ENCODE results near the gene PLSCR4. TPM values are rescaled to one million over a fixed set of nuclear protein-coding genes. Genes with fewer than 3 reads are reported as not detected.

Gene PLSCR4
- total RNA-seq, 2 donors from 2014 or later, result 19.4 to 28.5 TPM

- H3K4me1 ChIP-seq, result peaks cover 24% of the 10 kb centered on the region
- no peaks in the 10 kb centered on the region for H3K36me3 ChIP-seq (replicated peaks in 1 of 2; ENCODE audit: insufficient read depth in 1 of 2, low read depth in 2 of 2)
- no peak for DNase-seq
- ATAC-seq, result no peak
- no peak overlapping the region for H3K4me3 ChIP-seq
- TF ChIP-seq CTCF (IDR thresholded peaks at IDR 0.05), result no peak
- no peak for TF ChIP-seq POLR2A (IDR thresholded peaks at IDR 0.05)
- H3K27me3 ChIP-seq, result no peaks in the 10 kb centered on the region
- H3K27ac ChIP-seq, result peak overlapping the region in 1 of 4 donors; percentile 79
- intact Hi-C loops (cut with DNase I), result no loop called here
- no peaks in the 10 kb centered on the region for H3K9me3 ChIP-seq
Observed at GRCh38 chr3:146221276-146221675, 29.6 kb downstream of the PLSCR4 start.

- H3K4me1 ChIP-seq, result peaks cover 24% of the 10 kb centered on the region
- no peaks in the 10 kb centered on the region for H3K9me3 ChIP-seq
- H3K4me3 ChIP-seq, result no peak overlapping the region
- intact Hi-C loops (cut with DNase I), result loop anchor here (10.0 kb wide), 1 partner anchor 106 kb away; no protein-coding TSS in a partner anchor
- TF ChIP-seq CTCF (IDR thresholded peaks at IDR 0.05) (peak; percentile 63 to 78 (median 71)), POLR2A (IDR thresholded peaks at IDR 0.05) (no peak)
- H3K27ac ChIP-seq, result no peak overlapping the region
- WGBS, 2 donors, result 65 to 67% methylated on average over 13 of the region's 13 CpGs
- DNase-seq (peak; percentile 20 to 56 (median 38)), ATAC-seq (no peak)
- H3K27me3 ChIP-seq, result no peaks in the 10 kb centered on the region
- no peaks in the 10 kb centered on the region for H3K36me3 ChIP-seq (replicated peaks in 1 of 2; ENCODE audit: insufficient read depth in 1 of 2, low read depth in 2 of 2)
Observed at GRCh38 chr3:146218880-146219866, 31.7 kb downstream of the PLSCR4 start.

- no peaks in the 10 kb centered on the region for H3K27me3 ChIP-seq
- peaks cover 11% of the 10 kb centered on the region for H3K4me1 ChIP-seq
- ATAC-seq, result no peak
- H3K9me3 ChIP-seq, result no peaks in the 10 kb centered on the region
- no peak overlapping the region for H3K27ac ChIP-seq
- no peak overlapping the region for H3K4me3 ChIP-seq
- WGBS, 2 donors, result 68 to 73% methylated on average over 2 of the region's 2 CpGs
- TF ChIP-seq POLR2A (IDR thresholded peaks at IDR 0.05), result no peak
- no peaks in the 10 kb centered on the region for H3K36me3 ChIP-seq (replicated peaks in 1 of 2; ENCODE audit: insufficient read depth in 1 of 2, low read depth in 2 of 2)
- DNase-seq, result no peak
- intact Hi-C loops (cut with DNase I), result loop anchor here (10.0 kb wide), 1 partner anchor 107 kb away; no protein-coding TSS in a partner anchor
Observed at GRCh38 chr3:146217324-146217723, 33.6 kb downstream of the PLSCR4 start.

GRCh38 chr3:146214493-146214892, 36.4 kb downstream of the PLSCR4 start:
- intact Hi-C loops (cut with DNase I), result loop anchor here (10.0 kb wide), 1 partner anchor 110 kb away; no protein-coding TSS in a partner anchor

More at GRCh38 chr3:146214493-146214892, 36.4 kb downstream of the PLSCR4 start:
- DNase-seq, result no peak
- TF ChIP-seq POLR2A (IDR thresholded peaks at IDR 0.05) (no peak), CTCF (IDR thresholded peaks at IDR 0.05) (no peak)
- no peaks in the 10 kb centered on the region for H3K27me3 ChIP-seq
- no peak overlapping the region for H3K27ac ChIP-seq
- H3K9me3 ChIP-seq, result no peaks in the 10 kb centered on the region
- WGBS, 2 donors, result 85 to 87% methylated on average over 2 of the region's 2 CpGs
- ATAC-seq, result no peak
- H3K4me3 ChIP-seq, result no peak overlapping the region
- no peaks in the 10 kb centered on the region for H3K36me3 ChIP-seq (replicated peaks in 1 of 2; ENCODE audit: insufficient read depth in 1 of 2, low read depth in 2 of 2)
- no peaks in the 10 kb centered on the region for H3K4me1 ChIP-seq
